Fibroblast of lung (primary cell): Measurements from ENCODE around the gene DDX10. TPM values are rescaled to one million over a fixed set of nuclear protein-coding genes. Genes with fewer than 3 reads are reported as not detected.
"Not testable (repeated sequence)": the region's sequence is repeated elsewhere in the genome, so short reads cannot be mapped to it uniquely, and the experiment has no call there.

ENCODE experiments used
- DNase-seq, 2 donors: peaks; one replicate each; pipeline versions ENCODE4 v3.0.0 to v3.0.0-alpha.2; 2010; ENCODE audit warnings: low read depth in 2 of 2
- H2AFZ ChIP-seq: 2 replicates; pipeline ENCODE4 v1.5.1; 2012; ENCODE audit warnings: low read length, control low read depth, inconsistent platforms
- H3K27ac ChIP-seq: 2 replicates; pipeline ENCODE4 v1.5.1; 2011; ENCODE audit warnings: low read length, control low read depth; ENCODE audit not compliant: insufficient read depth
- H3K27me3 ChIP-seq: 2 replicates; pipeline ENCODE4 v1.5.1; 2011; ENCODE audit warnings: mild to moderate bottlenecking, low read length; ENCODE audit not compliant: control insufficient read depth, insufficient read depth
- H3K36me3 ChIP-seq: 2 replicates; pipeline ENCODE4 v1.5.1; 2011; ENCODE audit warnings: low read length; ENCODE audit not compliant: control insufficient read depth, insufficient read depth
- H3K4me1 ChIP-seq: 2 replicates; pipeline ENCODE4 v1.5.1; 2011; ENCODE audit warnings: low read length; ENCODE audit not compliant: control insufficient read depth, insufficient read depth; ENCODE audit errors: extremely low read depth
- H3K4me2 ChIP-seq: 2 replicates; pipeline ENCODE4 v1.5.1; 2011; ENCODE audit warnings: low read length, control low read depth; ENCODE audit not compliant: insufficient read depth; ENCODE audit errors: extremely low read depth
- H3K4me3 ChIP-seq, 4 experiments: fragments of 200-600 bp in 1 of 4; sonication (generic) in 1 of 4; replicated peaks in 1 of 4; 2 replicates each; pipeline ENCODE4 v1.5.1; 2011 to 2016; ENCODE audit warnings: low read length in 4 of 4, low read depth in 3 of 4, mild to moderate bottlenecking in 3 of 4, control low read depth in 2 of 4, inconsistent platforms in 1 of 4, mixed read lengths in 1 of 4; ENCODE audit not compliant: insufficient read depth in 1 of 4; ENCODE audit errors: control extremely low read depth in 1 of 4
- H3K79me2 ChIP-seq: 2 replicates; pipeline ENCODE4 v1.5.1; 2012; ENCODE audit warnings: mild to moderate bottlenecking, low read length, inconsistent platforms; ENCODE audit not compliant: control insufficient read depth, insufficient read depth
- H3K9ac ChIP-seq: 2 replicates; pipeline ENCODE4 v1.5.1; 2011; ENCODE audit warnings: mild to moderate bottlenecking, low read length, control low read depth; ENCODE audit not compliant: insufficient read depth
- H3K9me3 ChIP-seq: 2 replicates; pipeline ENCODE4 v1.5.1; 2012; ENCODE audit warnings: low read depth, low read length; ENCODE audit not compliant: control insufficient read depth, insufficient read depth
- H4K20me1 ChIP-seq: 2 replicates; pipeline ENCODE4 v1.5.1; 2011; ENCODE audit warnings: low read length; ENCODE audit not compliant: control insufficient read depth, insufficient read depth; ENCODE audit errors: extremely low read depth
- CTCF ChIP-seq, 2 donors: IDR thresholded peaks in 1 of 2; conservative IDR thresholded peaks in 1 of 2; 1 replicate in 1 of 2; 2 replicates in 1 of 2; pipeline ENCODE4 v1.5.1; 2011 to 2012; ENCODE audit warnings: low read length in 2 of 2, control low read depth in 1 of 2, inconsistent platforms in 1 of 2, low read depth in 1 of 2, mild to moderate bottlenecking in 1 of 2
- EZH2 ChIP-seq: IDR thresholded peaks from 2 replicates; pipeline ENCODE4 v1.5.1; 2012; ENCODE audit warnings: low read length, control low read depth, mild to moderate bottlenecking; ENCODE audit errors: missing control alignments
- polyA plus RNA-seq, 2 donors: library from polyadenylated mRNA; depleted of rRNA in 1 of 2; stranded (reverse) in 1 of 2; unstranded in 1 of 2; fragments of >200 nt; gene quantifications; 2 replicates each; pipeline ENCODE4 v1.2.1, GENCODE V29; 2011 to 2012; ENCODE audit warnings: missing spikeins in 1 of 2
- total RNA-seq: library from RNA; depleted of rRNA; stranded (reverse); fragments of >200 nt; gene quantifications from 2 replicates; pipeline ENCODE4 v1.2.1, GENCODE V29; 2014

The DDX10 gene
- total and polyA plus RNA-seq, 2 donors (not counting 1 experiment from before 2014, with no cell fraction given) = 18.5 to 20.7 TPM

GRCh38 chr11:108648528-108648885 is 16.4 kb upstream of the DDX10 start:
- no peak overlapping the region for H3K27ac ChIP-seq
- H3K36me3 ChIP-seq = no peaks in the 10 kb centered on the region
- H3K79me2 ChIP-seq = no peaks in the 10 kb centered on the region
- H3K4me2 ChIP-seq = no peak overlapping the region
- H3K4me3 ChIP-seq = no peak overlapping the region
- H3K9me3 ChIP-seq = no peaks in the 10 kb centered on the region
- no peaks in the 10 kb centered on the region for H3K4me1 ChIP-seq
- no peaks in the 10 kb centered on the region for H3K27me3 ChIP-seq
- H2AFZ ChIP-seq = no peak overlapping the region
- no peak for TF ChIP-seq CTCF (conservative IDR thresholded peaks at IDR 0.05 in 1 of 2, IDR thresholded peaks at IDR 0.05 in 1 of 2; ENCODE audit: low read depth in 1 of 2, low read length in 2 of 2)
- no peak for TF ChIP-seq EZH2
- no peak overlapping the region for H3K9ac ChIP-seq
- no peaks in the 10 kb centered on the region for H4K20me1 ChIP-seq
- DNase-seq = no peak

GRCh38 chr11:108654100-108654499 is 10.8 kb upstream of the DDX10 start:
- not testable (repeated sequence) for H4K20me1 ChIP-seq, H3K9me3 ChIP-seq, H3K27ac ChIP-seq, H3K27me3 ChIP-seq, H3K79me2 ChIP-seq, H3K4me3 ChIP-seq, H3K36me3 ChIP-seq, H3K4me1 ChIP-seq, H3K9ac ChIP-seq, H2AFZ ChIP-seq, DNase-seq, H3K4me2 ChIP-seq

GRCh38 chr11:108654994-108655631 is 9.8 kb upstream of the DDX10 start:
- H3K27ac ChIP-seq = no peak overlapping the region
- H3K27me3 ChIP-seq = no peaks in the 10 kb centered on the region
- H4K20me1 ChIP-seq = no peaks in the 10 kb centered on the region
- TF ChIP-seq EZH2 (no peak), CTCF (conservative IDR thresholded peaks at IDR 0.05 in 1 of 2, IDR thresholded peaks at IDR 0.05 in 1 of 2; ENCODE audit: low read depth in 1 of 2, low read length in 2 of 2) (peak; percentile 59 to 64)
- no peaks in the 10 kb centered on the region for H3K9me3 ChIP-seq
- no peak overlapping the region for H3K9ac ChIP-seq
- no peaks in the 10 kb centered on the region for H3K79me2 ChIP-seq
- no peak overlapping the region for H3K4me3 ChIP-seq
- H2AFZ ChIP-seq = no peak overlapping the region
- H3K4me1 ChIP-seq = no peaks in the 10 kb centered on the region
- H3K36me3 ChIP-seq = no peaks in the 10 kb centered on the region
- peak; percentile 43 to 72 for DNase-seq
- H3K4me2 ChIP-seq = no peak overlapping the region
